HG02973 (cell line): ENCODE data around the gene FBXO44.

Experiments
- ATAC-seq: cut with Tn5 transposase; IDR thresholded peaks from one replicate; pipeline ENCODE4 v1.9.1; 2021; ENCODE audit warnings: moderate library complexity; ENCODE audit not compliant: unreplicated experiment

Gene FBXO44

GRCh38 chr1:11684070-11684469 is 29.4 kb downstream of the FBXO44 start:
- no peak for ATAC-seq

DNA sequence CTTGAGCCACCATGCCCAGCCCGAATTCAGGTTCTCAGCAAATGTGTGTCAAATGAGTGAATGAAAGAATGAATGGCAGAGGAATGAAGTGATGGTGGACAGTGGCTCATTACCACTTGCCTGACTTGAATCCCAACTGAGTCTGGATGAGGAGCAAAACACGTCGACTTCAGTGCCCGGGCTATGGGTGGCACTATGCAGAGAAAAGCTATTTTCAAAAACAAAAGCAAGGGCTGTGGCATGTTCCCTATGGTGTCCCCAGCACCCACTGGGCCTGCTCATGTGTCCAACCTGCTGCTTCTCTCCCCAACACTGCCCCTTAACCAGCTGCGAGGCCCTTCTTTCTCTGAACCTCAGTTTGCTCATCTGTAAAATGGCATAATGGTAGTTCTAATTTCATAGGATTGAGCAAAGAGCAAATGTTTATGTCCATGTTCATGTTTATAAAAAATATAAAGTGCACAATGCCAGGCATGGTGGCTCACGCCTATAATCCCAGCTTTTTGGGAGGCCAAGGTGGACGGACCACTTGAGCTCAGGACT is 30.6 kb downstream of the FBXO44 start:
- no peak for ATAC-seq

DNA sequence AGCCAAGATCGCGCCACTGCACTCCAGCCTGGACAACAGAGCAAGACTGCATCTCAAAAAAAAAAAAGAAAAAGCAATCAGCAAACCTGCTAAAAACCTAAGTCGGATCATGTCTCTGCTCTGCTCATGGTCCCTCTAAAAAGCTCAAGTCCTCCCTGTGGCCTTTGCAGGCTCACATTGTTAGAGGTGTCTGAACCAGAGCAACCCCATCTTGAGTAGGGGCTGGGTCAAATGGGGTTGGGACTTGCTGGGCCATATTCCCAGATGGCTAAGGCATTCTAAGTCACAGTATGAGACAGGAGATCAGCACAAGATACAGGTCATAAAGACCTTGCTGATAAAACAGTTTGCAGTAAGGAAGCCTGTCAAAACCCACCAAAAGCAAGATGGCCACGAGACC is 33.8 kb downstream of the FBXO44 start:
- no peak for ATAC-seq

DNA sequence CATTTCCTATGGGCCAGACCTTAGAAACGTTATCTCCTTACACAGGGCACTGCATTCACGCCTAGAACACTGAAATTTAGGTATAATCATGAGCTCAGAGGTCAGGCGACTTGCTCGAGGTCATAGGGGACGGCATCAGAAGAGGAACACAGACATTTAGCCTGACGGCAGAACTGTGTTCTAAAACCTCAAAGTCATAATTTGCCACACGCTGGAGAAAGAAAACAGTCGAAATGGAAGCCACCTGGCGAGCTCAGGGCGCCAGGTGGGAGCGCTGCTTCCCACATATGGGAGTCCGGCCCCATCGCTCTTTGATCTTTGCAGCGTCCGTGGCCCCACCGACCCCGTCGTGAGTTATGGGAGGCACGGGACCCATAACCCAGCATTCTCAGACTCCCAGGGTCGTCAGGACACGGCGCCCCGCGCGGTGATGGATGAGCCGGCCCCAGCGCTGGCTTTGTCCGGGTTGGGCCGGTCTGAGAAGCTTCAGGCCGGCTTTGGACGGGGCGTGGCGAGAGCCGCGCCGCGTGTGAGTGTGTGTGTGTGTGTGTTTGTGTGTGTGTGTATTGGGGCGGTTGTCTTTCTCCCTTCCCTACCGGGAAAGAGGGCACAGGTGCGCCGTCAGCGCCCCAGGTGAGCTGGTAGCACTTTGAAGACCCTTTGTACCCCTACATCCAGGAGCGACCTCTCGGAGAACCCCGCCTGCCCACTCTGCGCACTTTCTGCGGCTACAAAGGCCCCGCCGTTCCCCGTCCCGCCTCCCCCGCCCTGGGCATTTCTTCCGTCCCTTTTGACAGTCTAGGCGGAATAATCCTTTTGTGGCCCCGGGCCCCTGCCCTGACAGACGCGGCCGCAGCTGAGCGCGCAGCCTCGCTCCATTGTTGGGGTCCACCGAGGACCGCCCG is 36.0 kb downstream of the FBXO44 start:
- no peak for ATAC-seq

- ATAC-seq: no peak
These were observed 36.7 kb downstream of the FBXO44 start, which contains the start of gene DRAXIN for GRCh38 chr1:11691302-11691914. DRAXIN (plus strand) TSS chr1:11691710; CDS start chr1:11706259, 14,549 bp downstream.

DNA sequence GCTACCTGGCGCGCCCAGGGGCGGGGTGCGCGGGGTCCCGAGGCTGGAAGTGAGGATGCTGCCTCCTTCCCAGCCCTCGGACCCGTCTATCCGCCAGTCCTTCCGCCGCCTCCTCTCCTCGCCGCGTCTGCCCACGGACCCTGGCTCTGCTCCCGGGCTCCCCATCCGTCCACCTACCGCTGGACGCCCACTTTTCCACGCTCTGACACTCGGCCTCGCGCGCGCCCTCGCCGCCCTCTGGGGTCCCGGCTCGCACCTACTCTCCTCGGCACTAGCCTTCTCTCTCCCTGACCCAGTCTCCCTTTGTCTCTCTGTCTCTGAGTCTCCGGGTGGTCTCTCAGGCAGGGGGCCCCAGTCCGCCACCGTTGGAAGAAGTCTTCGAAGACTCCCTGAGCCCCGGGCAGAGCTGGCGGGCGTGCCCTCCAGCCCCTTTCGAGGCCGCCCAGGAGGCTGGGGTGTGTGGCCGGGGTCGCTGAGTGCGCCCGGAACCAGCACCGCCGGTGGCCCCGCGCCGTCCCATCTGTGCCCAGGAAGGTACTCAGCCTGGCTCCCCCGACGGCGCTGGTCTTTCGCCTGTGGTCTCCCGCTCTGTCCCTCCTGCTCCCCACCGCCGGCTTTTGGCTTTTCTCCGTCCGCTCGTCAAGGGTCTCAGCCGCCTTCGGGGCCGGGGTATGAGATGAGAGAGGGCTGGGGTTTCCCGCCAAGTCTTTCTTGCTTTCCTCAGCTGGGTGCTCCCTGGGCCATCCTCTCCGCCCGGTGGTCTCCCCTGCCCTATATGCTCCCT is 37.4 kb downstream of the FBXO44 start:
- no peak for ATAC-seq

DNA sequence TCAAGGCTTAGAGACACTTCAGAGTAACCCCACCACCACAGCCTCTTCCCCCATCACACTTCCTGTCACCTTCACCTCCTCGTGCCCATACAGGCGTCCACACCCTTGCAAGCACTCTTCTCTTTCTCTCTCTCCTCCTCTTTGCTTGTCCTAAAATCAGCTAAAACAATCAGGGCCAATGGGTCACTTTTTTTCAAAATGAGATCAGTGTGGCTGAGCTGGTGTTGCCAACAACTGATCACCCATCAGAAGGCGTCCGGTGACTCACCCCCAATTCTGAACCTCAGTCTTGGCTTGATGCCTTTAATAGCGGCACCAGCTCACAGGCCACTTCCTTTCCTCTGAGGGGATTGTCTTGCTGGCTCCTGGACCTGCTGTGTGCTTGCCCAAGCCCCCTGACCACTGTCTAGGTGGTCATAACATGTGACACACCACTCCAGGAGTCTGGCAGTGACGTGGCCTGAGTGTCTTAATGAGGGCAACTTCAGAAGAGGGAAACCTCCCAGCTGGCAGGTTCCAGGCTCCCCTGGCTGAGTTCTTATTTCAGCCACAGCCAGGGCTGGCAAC is 38.4 kb downstream of the FBXO44 start:
- no peak for ATAC-seq

- no peak for ATAC-seq
These were observed 39.2 kb downstream of the FBXO44 start for GRCh38 chr1:11693917-11694316.

DNA sequence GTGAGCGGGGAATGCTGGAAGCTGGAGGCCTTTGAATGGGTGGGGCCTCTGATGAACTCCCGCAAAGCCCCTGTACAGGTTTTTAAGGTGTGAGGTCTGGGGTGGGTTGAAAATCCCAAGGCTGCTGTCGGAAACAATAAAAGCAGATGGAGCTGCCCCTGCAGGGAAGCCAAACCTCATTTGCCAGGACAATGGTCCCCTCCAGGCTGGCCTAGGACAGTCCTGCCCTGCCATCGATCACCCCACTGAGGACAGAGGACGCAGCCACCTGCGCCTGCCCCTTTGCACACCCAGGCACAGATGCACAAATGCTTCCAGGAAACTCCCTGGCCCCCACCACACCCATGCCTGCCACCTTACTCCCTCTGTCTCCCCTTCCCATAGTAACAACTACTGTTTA is 41.2 kb downstream of the FBXO44 start:
- ATAC-seq: no peak

DNA sequence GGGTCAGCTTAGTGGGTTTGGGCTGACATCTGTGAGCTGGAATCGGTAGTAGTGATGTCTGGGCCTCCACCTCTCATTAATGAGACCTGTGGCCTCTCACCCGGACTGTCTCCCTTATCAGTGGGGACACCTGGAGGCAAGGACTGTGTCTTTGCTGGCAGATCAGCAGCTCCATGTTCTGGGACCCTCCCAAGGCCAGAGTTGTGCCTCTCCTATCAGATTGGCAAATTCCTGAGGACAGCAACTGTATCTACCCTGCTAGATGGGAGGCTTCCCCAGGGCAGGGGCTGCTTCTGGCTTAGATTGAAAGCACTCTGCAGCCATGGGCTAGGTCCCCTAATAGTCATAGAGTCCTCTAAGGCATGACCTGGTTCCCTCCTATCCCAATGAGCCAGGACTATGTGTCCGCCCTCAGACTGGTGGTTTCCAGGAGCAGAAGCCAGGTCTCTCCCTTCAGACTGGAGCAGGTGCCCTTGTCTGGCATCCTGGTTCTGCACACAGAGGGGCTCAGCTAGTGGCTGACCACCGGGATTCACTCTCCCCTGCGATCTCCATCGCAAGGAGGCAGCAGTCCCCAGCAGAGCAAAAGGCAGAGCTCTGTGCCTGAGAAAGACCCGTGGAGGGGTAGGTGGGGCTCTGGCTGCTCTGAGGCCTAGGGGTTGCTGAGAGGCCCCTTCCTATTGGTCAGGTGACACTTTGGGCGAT is 42.7 kb downstream of the FBXO44 start:
- ATAC-seq: no peak

DNA sequence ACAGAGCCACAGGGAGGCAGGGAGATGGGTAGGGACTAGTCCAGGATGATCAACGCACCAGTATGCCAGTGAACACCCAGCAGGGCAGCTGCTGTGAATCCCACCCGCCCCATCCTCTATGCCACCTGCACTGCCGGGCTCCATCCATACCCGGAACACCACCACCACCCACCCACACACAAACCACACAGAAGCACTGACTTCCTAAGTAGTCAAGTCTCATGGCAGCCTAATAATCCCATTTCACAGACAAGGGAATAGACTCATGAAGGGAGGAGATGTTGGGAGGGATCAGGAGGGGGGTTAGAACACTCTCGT is 43.2 kb downstream of the FBXO44 start:
- ATAC-seq: no peak

DNA sequence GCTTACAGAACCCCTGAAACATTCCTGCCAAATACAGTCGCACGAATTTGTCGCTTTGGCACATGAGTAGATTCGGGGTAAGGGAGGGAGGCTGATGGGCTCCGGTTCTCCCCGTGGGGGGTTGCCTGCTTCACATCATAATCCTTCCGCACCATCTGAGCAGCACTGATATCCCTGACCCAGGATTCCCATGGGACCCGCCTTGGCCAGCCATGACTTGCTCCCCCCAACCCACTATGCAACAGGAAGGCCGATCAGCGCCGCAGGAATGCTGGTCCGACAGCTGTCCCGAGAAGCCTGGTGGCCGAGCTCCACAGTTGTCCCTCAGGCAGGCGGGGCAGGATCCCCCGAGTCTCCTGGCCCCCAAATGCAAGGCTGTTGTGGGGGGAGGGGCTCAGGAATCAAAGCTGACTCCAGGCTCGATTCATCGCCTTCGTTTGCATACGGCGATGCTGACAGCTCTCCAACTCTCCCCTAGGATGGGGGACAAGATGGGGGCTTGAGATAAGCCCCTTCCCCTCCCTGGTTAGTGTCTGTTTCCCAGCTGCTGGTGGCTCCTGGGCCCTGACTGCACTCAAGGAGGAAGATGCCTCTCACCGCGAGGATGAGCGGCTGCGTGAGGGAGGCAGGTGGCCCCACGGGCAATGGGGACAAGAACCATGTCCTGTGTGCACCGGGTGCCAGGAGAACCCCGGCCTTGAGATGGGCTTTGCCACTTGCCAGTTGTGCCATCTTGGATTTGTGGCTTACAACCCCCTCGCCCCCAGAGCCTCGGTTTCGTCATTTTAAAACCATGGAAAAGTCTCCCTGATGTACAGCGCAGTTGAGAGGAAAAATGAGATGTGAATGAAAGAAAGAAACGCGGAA is 46.2 kb downstream of the FBXO44 start:
- ATAC-seq: no peak

DNA sequence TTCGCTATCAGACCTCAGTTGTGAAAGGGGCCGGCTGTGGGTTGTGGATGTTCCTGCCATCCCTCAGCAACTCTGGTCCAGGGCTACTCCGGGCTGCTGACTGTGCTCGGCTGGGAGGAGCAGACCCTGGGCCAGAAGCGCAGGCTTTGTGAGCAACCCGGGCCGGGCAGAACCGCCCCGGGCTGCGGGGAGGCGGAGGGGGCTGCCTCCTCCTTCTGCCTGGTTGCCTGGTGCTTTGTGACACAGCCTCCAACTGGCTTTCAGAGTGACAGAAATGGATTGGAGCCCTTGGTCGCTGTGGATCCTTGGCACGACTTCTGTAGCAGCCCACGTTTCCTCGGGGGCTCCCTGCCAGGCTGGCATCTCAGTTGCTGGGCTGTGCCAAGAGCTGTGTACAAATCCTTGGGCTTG is 46.9 kb downstream of the FBXO44 start:
- ATAC-seq: no peak

DNA sequence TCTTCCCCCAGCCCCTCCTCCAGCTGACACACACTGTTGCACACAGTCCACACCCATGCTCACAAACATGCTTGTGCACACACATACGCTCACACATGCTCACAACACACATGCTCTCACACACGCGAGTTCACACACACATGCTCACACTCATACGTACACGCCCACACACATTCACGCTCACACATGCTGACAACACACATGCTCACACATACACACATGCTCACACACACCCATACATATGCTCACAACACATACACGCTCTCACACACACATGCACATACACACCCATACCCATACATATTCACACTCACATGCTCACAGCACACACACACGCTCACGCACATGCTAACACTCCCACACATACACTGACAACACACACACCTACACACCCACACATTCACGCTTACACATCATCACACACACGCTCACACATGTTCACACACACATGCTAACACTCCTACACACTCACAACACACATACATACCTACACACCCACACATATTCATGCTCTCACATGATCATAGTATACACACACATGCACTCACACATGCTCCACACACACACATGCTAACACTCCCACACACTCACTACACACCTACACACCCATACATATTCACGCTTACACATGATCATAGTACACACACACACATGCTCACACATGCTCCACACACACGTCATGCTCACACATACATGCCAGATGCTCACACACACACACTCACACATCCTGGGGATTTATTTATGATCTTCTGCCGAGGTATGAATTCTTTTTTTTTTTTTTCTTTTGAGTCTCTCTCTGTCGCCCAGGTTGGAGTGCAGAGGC is 47.5 kb downstream of the FBXO44 start:
- no peak for ATAC-seq

DNA sequence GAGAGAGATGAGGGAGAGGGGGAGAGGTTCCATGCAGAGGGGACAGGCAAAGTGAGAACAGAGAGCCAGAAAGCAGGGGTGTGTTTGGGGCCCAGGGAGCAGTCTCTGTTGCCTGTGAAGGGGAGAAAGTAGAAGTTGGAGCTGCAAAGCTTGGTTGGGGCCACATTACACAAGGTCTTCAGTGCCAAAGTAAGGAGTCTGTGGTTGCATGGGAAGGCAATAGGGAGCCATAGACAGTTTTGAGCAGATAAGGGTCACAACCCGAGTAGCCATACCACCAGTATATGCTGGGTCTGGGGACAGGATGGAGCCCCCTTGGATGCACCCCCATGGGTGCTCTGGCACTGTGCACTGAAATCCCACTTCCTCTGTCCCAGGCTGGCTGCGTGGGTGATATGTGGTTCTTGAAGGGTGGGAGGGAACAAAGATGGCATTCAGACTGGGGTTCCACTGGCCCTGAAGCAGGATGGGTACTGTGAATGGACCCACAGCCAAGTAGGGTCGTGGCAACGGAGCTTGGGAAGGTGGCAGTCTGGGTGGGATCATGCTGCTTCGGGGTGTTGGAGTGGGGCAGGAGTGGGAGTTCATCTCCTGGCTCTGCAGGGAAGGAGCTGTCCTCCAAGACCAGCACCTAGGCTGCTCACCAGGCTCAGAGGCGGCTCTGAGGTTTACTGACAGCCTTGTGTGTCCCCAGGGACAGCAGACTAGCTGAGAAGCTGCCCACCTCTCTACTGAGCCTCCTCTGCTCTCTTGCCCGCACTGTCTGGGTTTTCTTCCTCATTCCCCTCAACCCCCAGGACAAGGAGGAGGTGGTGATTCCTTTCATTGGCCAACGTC is 48.9 kb downstream of the FBXO44 start:
- ATAC-seq: no peak

- no peak for ATAC-seq
These were observed 49.5 kb downstream of the FBXO44 start for GRCh38 chr1:11704194-11704529.

- no peak for ATAC-seq
These were observed 50.2 kb downstream of the FBXO44 start for GRCh38 chr1:11704691-11705475.
